ENCODE results near the gene DDX3Y. TPM values are rescaled to one million over a fixed set of nuclear protein-coding genes. Genes with fewer than 3 reads are reported as not detected.

Gene DDX3Y
- total RNA-seq = 93.4 and 104 TPM in 2 replicates

DNA sequence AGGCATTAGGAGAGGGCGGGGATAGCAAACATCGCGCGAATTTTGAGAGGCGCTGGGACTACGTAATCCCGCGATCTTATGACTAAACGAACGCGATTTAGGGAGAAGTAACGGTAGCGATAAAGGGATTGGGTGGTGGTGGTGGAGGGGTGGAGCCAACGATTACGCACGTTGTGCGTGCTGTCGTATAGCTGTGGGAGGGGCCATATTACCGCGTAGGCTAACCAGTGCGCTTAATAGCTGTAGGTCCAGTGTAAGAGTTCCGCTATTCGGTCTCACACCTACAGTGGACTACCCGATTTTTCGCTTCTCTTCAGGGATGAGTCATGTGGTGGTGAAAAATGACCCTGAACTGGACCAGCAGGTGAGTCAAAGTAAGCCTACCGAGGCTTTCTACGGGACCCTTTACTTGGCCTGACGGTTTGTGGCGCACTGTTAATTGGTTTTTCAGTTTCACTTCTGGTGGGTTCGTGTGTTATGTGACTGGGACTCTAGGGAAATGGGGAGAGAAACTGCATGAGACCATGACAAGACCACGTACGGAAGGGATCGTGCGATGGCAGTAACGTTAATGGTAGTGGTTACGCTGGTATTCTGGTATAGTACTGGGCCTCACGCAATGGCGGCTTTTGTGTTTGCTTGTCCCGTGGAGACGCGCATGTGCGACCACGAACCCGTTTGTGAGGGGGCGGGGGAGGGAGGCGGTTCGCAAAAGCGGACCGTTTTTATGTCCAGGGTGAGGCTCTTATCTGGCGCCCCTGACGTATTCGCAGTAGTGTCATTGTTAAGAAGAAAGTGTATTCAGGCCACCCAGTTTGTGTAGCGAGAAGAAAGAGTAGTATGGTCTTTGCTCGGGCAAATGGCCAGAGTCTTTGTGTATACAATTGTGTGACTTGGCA, at the start of gene DDX3Y:
DDX3Y (plus strand) TSS at position 251 of the 899 bp plus-strand sequence; CDS start at position 320, 69 bp downstream.

Other genes with a start within 250 kb of the DDX3Y start
- gene USP9Y, start 203.6 kb upstream of the DDX3Y start, total RNA-seq = 26.5 and 28.2 TPM in 2 replicates